ENCODE measurements around the gene CD226.
"Not testable (repeated sequence)": the region's sequence is repeated elsewhere in the genome, so short reads cannot be mapped to it uniquely, and the experiment has no call there.

CD226 gene

GRCh38 chr18:69899154-69899923 is 48.3 kb downstream of the CD226 start:
- not testable (repeated sequence) for DNase-seq

GRCh38 chr18:69898241-69898861 is 49.3 kb downstream of the CD226 start:
- no peak for DNase-seq

- no peak for DNase-seq
Measured at GRCh38 chr18:69897397-69898108, 50.1 kb downstream of the CD226 start.

- DNase-seq, result no peak
Measured at GRCh38 chr18:69895066-69896047, 52.3 kb downstream of the CD226 start.

GRCh38 chr18:69894467-69894866 is 53.2 kb downstream of the CD226 start:
- no peak for DNase-seq

- DNase-seq, result no peak
Measured at GRCh38 chr18:69890558-69890957, 57.1 kb downstream of the CD226 start.

GRCh38 chr18:69889009-69889408 is 58.7 kb downstream of the CD226 start:
- no peak for DNase-seq

GRCh38 chr18:69887256-69887655 is 60.4 kb downstream of the CD226 start:
- DNase-seq, result no peak

- no peak for DNase-seq
Measured at GRCh38 chr18:69885841-69886531, 61.7 kb downstream of the CD226 start.

- DNase-seq, result no peak
Measured at GRCh38 chr18:69885355-69885754, 62.3 kb downstream of the CD226 start.

- DNase-seq, result no peak
Measured at GRCh38 chr18:69883781-69884180, 63.9 kb downstream of the CD226 start.

- DNase-seq, result no peak
Measured at GRCh38 chr18:69882965-69883668, 64.6 kb downstream of the CD226 start.

- no peak for DNase-seq
Measured at GRCh38 chr18:69880083-69880482, 67.6 kb downstream of the CD226 start.

GRCh38 chr18:69879051-69879450 is 68.6 kb downstream of the CD226 start:
- not testable (repeated sequence) for DNase-seq

GRCh38 chr18:69878213-69878933 is 69.3 kb downstream of the CD226 start:
- no peak for DNase-seq

- DNase-seq, result no peak
Measured at GRCh38 chr18:69876490-69876889, 71.2 kb downstream of the CD226 start.

GRCh38 chr18:69874058-69874457 is 73.6 kb downstream of the CD226 start:
- DNase-seq, result no peak

GRCh38 chr18:69872661-69873060 is 75.0 kb downstream of the CD226 start:
- no peak for DNase-seq

- DNase-seq, result no peak
Measured at GRCh38 chr18:69871363-69871762, 76.3 kb downstream of the CD226 start.

- no peak for DNase-seq
Measured at GRCh38 chr18:69870736-69871135, 76.9 kb downstream of the CD226 start.

GRCh38 chr18:69866212-69866611 is 81.5 kb downstream of the CD226 start:
- DNase-seq, result no peak

Data from NCI-H1105 treated with DMSO at 0.1 percent for 48 hours (cell line).